Skeletal muscle satellite cell (primary cell): ENCODE measurements around the gene TPP1.
A peak's percentile ranks its signal among the peaks of the same experiment; 100 is the strongest.

Experiments
- H3K27me3 ChIP-seq: 2 replicates; pipeline ENCODE4 v1.7.0; 2013; ENCODE audit warnings: low read length; ENCODE audit not compliant: control insufficient read depth, insufficient read depth
- H3K36me3 ChIP-seq: 2 replicates; pipeline ENCODE4 v1.7.0; 2013; ENCODE audit warnings: mild to moderate bottlenecking, control low read depth, low read length; ENCODE audit not compliant: insufficient read depth
- H3K4me1 ChIP-seq: 2 replicates; pipeline ENCODE4 v1.7.0; 2013; ENCODE audit warnings: low read length; ENCODE audit not compliant: control insufficient read depth, insufficient read depth
- H3K4me2 ChIP-seq: 2 replicates; pipeline ENCODE4 v1.7.0; 2013; ENCODE audit warnings: mild to moderate bottlenecking, low read length
- H3K4me3 ChIP-seq: 2 replicates; pipeline ENCODE4 v1.7.0; 2013; ENCODE audit warnings: low read length
- H3K9ac ChIP-seq: 2 replicates; pipeline ENCODE4 v1.7.0; 2013; ENCODE audit warnings: mild to moderate bottlenecking, low read depth, low read length, moderate library complexity
- H3K9me3 ChIP-seq: replicated peaks from 2 replicates; pipeline ENCODE4 v1.7.0; 2013; ENCODE audit warnings: mild to moderate bottlenecking, control low read depth, low read length

Gene TPP1

GRCh38 chr11:6655790-6656583 lies 36.8 kb upstream of the TPP1 start, which contains the start of gene DCHS1:
TSS of gene DCHS1 (minus strand) at chr11:6655809. CDS start at chr11:6641613, 14,196 bp downstream.
- Histone ChIP-seq H3K27me3 (peaks cover 79% of the 10 kb centered on the region), H3K36me3 (no peaks in the 10 kb centered on the region), H3K4me2 (peak within 1 kb of the TSS; percentile 63), H3K9me3 (no peaks in the 10 kb centered on the region), H3K4me1 (peaks cover 3% of the 10 kb centered on the region), H3K4me3 (peak within 1 kb of the TSS; percentile 58), H3K9ac (peak within 1 kb of the TSS; percentile 34)

- Histone ChIP-seq H3K36me3 (no peaks in the 10 kb centered on the region), H3K27me3 (peaks cover 87% of the 10 kb centered on the region), H3K9me3 (no peaks in the 10 kb centered on the region), H3K4me1 (peaks cover 3% of the 10 kb centered on the region), H3K9ac (peak overlapping the region; percentile 17), H3K4me2 (peak overlapping the region; percentile 62), H3K4me3 (peak overlapping the region; percentile 58)
Measured at GRCh38 chr11:6655020-6655789, 36.0 kb upstream of the TPP1 start.

- Histone ChIP-seq H3K27me3 (peaks cover 89% of the 10 kb centered on the region), H3K9me3 (no peaks in the 10 kb centered on the region), H3K4me3 (peak overlapping the region; percentile 49), H3K4me2 (no peak overlapping the region), H3K4me1 (peaks cover 3% of the 10 kb centered on the region), H3K36me3 (no peaks in the 10 kb centered on the region), H3K9ac (no peak overlapping the region)
Measured at GRCh38 chr11:6654281-6655019, 35.2 kb upstream of the TPP1 start.

- H3K27me3 ChIP-seq = peaks cover 89% of the 10 kb centered on the region
- H3K9me3 ChIP-seq = no peaks in the 10 kb centered on the region
- H3K9ac ChIP-seq = no peak overlapping the region
- no peaks in the 10 kb centered on the region for H3K36me3 ChIP-seq
- H3K4me3 ChIP-seq = no peak overlapping the region
- no peak overlapping the region for H3K4me2 ChIP-seq
- peaks cover 3% of the 10 kb centered on the region for H3K4me1 ChIP-seq
Measured at GRCh38 chr11:6653656-6654055, 34.4 kb upstream of the TPP1 start.

- Histone ChIP-seq H3K9me3 (no peaks in the 10 kb centered on the region), H3K4me3 (no peak overlapping the region), H3K36me3 (no peaks in the 10 kb centered on the region), H3K4me1 (peaks cover 3% of the 10 kb centered on the region), H3K27me3 (peaks cover 90% of the 10 kb centered on the region), H3K9ac (no peak overlapping the region), H3K4me2 (no peak overlapping the region)
Measured at GRCh38 chr11:6653097-6653496, 33.9 kb upstream of the TPP1 start.

GRCh38 chr11:6652182-6652581 lies 33.0 kb upstream of the TPP1 start:
- no peak overlapping the region for H3K4me2 ChIP-seq
- no peaks in the 10 kb centered on the region for H3K9me3 ChIP-seq
- H3K27me3 ChIP-seq = peaks cover 88% of the 10 kb centered on the region
- H3K36me3 ChIP-seq = no peaks in the 10 kb centered on the region
- no peak overlapping the region for H3K4me3 ChIP-seq
- H3K4me1 ChIP-seq = peaks cover 7% of the 10 kb centered on the region
- H3K9ac ChIP-seq = no peak overlapping the region

GRCh38 chr11:6650980-6651379 lies 31.8 kb upstream of the TPP1 start:
- no peak overlapping the region for H3K4me2 ChIP-seq
- H3K27me3 ChIP-seq = peaks cover 76% of the 10 kb centered on the region
- H3K9me3 ChIP-seq = no peaks in the 10 kb centered on the region
- peaks cover 19% of the 10 kb centered on the region for H3K4me1 ChIP-seq
- H3K36me3 ChIP-seq = no peaks in the 10 kb centered on the region
- H3K4me3 ChIP-seq = no peak overlapping the region
- H3K9ac ChIP-seq = no peak overlapping the region

- H3K4me2 ChIP-seq = no peak overlapping the region
- no peak overlapping the region for H3K9ac ChIP-seq
- H3K9me3 ChIP-seq = no peaks in the 10 kb centered on the region
- H3K36me3 ChIP-seq = no peaks in the 10 kb centered on the region
- peaks cover 24% of the 10 kb centered on the region for H3K4me1 ChIP-seq
- H3K27me3 ChIP-seq = peaks cover 76% of the 10 kb centered on the region
- no peak overlapping the region for H3K4me3 ChIP-seq
Measured at GRCh38 chr11:6650104-6650503, 30.9 kb upstream of the TPP1 start.

GRCh38 chr11:6648501-6648900 lies 29.3 kb upstream of the TPP1 start:
- H3K4me2 ChIP-seq = no peak overlapping the region
- no peak overlapping the region for H3K9ac ChIP-seq
- no peak overlapping the region for H3K4me3 ChIP-seq
- peaks cover 76% of the 10 kb centered on the region for H3K27me3 ChIP-seq
- H3K36me3 ChIP-seq = no peaks in the 10 kb centered on the region
- H3K4me1 ChIP-seq = peaks cover 20% of the 10 kb centered on the region
- H3K9me3 ChIP-seq = no peaks in the 10 kb centered on the region

- H3K27me3 ChIP-seq = peaks cover 76% of the 10 kb centered on the region
- H3K9ac ChIP-seq = no peak overlapping the region
- peaks cover 20% of the 10 kb centered on the region for H3K4me1 ChIP-seq
- H3K4me2 ChIP-seq = no peak overlapping the region
- no peaks in the 10 kb centered on the region for H3K36me3 ChIP-seq
- no peak overlapping the region for H3K4me3 ChIP-seq
- no peaks in the 10 kb centered on the region for H3K9me3 ChIP-seq
Measured at GRCh38 chr11:6647836-6648235, 28.6 kb upstream of the TPP1 start.

GRCh38 chr11:6646918-6647679 lies 27.9 kb upstream of the TPP1 start:
- H3K4me3 ChIP-seq = no peak overlapping the region
- H3K4me2 ChIP-seq = no peak overlapping the region
- no peaks in the 10 kb centered on the region for H3K36me3 ChIP-seq
- peaks cover 72% of the 10 kb centered on the region for H3K27me3 ChIP-seq
- no peak overlapping the region for H3K9ac ChIP-seq
- H3K4me1 ChIP-seq = peaks cover 20% of the 10 kb centered on the region
- no peaks in the 10 kb centered on the region for H3K9me3 ChIP-seq
